Stimulated activated effector memory CD8-positive, alpha-beta T cell treated with anti-CD3 and anti-CD28 coated beads, Interleukin-12 subunit alpha, Interleukin-12 subunit beta, amount 100 ng/mL, for 72 hours (primary cell): ENCODE results near the gene MARCO.

ENCODE experiments used
- ATAC-seq: fragments of 150-1000 bp; cut with Tn5 transposase; 2 replicates; pipeline ENCODE4 v1.10.0; 2021
- DNase-seq, 2 donors: peaks; one replicate each; pipeline ENCODE4 v3.0.0; 2021 to 2022; ENCODE audit warnings: low spot score in 2 of 2
- H3K27ac Mint-ChIP-seq: one replicate; pipeline ENCODE4 v1.8.0; 2022; ENCODE audit warnings: mild to moderate bottlenecking, mixed read lengths
- H3K36me3 Mint-ChIP-seq: one replicate; pipeline ENCODE4 v1.8.0; 2022; ENCODE audit warnings: mild to moderate bottlenecking, mixed read lengths
- H3K4me1 Mint-ChIP-seq: one replicate; pipeline ENCODE4 v1.8.0; 2022; ENCODE audit warnings: mixed read lengths
- H3K4me3 Mint-ChIP-seq: one replicate; pipeline ENCODE4 v1.8.0; 2022; ENCODE audit warnings: mild to moderate bottlenecking, mixed read lengths
- H3K9me3 Mint-ChIP-seq: one replicate; pipeline ENCODE4 v1.8.0; 2022; ENCODE audit warnings: mixed read lengths

Gene MARCO, protein sequence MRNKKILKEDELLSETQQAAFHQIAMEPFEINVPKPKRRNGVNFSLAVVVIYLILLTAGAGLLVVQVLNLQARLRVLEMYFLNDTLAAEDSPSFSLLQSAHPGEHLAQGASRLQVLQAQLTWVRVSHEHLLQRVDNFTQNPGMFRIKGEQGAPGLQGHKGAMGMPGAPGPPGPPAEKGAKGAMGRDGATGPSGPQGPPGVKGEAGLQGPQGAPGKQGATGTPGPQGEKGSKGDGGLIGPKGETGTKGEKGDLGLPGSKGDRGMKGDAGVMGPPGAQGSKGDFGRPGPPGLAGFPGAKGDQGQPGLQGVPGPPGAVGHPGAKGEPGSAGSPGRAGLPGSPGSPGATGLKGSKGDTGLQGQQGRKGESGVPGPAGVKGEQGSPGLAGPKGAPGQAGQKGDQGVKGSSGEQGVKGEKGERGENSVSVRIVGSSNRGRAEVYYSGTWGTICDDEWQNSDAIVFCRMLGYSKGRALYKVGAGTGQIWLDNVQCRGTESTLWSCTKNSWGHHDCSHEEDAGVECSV

DNA sequence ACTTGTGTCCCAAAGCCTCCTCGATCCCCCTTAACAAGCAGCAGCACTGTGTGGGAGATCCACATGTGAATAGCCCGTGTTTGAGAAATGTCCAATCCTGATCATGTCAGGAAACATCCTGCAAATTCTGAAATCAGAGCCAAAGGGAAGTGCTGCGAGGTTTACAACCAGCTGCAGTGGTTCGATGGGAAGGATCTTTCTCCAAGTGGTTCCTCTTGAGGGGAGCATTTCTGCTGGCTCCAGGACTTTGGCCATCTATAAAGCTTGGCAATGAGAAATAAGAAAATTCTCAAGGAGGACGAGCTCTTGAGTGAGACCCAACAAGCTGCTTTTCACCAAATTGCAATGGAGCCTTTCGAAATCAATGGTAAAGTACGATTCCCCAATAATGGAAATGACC lies at the start of gene MARCO:
Gene MARCO (plus strand): TSS at position 164 of the 400 bp plus-strand sequence. CDS start 107 bp downstream, at position 271.
- no peaks in the 10 kb centered on the region for H3K36me3 Mint-ChIP-seq
- H3K4me3 Mint-ChIP-seq, result no peak within 1 kb of the TSS
- H3K4me1 Mint-ChIP-seq, result no peaks in the 10 kb centered on the region
- DNase-seq, result no peak
- no peak for ATAC-seq
- H3K27ac Mint-ChIP-seq, result no peak within 1 kb of the TSS
- no peaks in the 10 kb centered on the region for H3K9me3 Mint-ChIP-seq

DNA sequence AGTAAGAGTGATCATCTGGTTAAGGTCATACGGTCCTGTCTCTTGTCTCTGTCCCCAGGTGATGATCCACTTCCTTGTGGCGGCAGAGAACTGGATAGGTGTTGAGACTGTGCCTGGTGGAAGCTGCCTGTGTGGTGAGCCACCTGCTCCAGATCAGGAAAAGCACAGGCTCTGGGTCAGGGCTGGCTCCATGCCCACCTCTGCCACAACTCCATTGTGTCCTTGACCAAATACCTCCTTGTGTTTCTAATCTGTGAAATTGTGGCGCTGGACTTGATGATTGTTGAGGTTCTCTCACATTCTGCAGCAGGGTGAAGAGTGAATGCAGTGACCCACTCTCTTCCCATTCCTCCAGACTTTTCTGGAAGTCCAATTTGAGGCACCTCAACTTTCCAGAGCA lies 48.9 kb upstream of the MARCO start:
- DNase-seq, result peak in 1 of 2 donors; percentile 38
- no peaks in the 10 kb centered on the region for H3K4me1 Mint-ChIP-seq
- ATAC-seq, result no peak
- no peak overlapping the region for H3K27ac Mint-ChIP-seq
- H3K4me3 Mint-ChIP-seq, result no peak overlapping the region
- H3K36me3 Mint-ChIP-seq, result no peaks in the 10 kb centered on the region
- peaks cover 9% of the 10 kb centered on the region for H3K9me3 Mint-ChIP-seq

DNA sequence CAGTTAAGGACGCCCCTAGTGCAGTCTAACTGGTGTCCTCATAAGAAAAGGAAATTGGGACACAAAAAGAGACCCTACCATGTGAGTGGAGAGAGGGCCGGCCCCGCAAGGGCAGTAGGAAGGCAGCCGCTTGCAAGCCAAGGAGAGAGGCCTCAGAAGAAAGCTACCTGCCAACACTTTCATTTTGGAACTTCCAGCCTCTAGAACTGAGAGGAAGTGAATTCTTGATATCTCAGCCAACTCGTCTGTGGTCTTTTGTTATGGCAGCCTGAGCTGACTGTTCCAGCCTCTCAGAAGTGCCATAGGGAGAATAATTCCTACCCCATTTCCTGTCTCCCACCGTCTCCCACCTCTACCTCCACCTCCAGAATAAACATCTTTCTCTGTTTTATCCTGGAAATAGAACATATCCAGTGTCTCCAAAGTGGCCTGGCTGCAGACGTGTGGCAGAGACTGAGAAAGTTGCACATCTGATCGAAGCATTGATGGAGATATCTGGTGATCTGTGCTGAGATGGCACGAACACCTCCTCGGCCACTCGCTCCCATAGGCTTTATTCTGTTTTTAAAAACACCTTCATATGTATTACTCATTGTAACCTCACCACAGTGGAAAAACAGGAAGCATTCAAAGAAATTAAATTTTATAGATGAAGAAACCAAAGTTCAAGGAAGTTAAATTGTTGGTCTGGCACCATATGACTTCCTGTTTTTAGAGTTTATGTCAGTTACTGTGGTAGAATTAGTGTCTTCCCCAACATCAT lies 39.5 kb upstream of the MARCO start:
- ATAC-seq (no peak), DNase-seq (peak in 1 of 2 donors; percentile 13)
- Mint-ChIP-seq H3K4me3 (no peak overlapping the region), H3K4me1 (no peaks in the 10 kb centered on the region), H3K27ac (no peak overlapping the region), H3K9me3 (peaks cover 3% of the 10 kb centered on the region), H3K36me3 (no peaks in the 10 kb centered on the region)

DNA sequence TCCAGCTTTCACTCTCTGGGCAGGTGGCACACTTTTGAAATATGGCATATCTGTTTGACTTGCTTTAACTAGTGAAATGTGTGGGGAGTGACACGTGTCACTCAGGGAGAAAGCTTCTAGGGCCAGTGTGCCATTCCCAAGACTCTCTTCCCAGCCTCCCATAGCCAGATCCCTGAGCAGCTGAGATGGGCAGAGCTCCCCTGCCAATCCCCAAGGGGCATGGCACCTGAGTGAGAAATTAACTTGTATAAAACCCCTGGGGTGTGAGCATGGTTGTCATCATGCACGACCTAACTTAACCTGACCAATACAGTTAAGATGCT lies 39.0 kb upstream of the MARCO start:
- Mint-ChIP-seq H3K9me3 (peaks cover 3% of the 10 kb centered on the region), H3K4me1 (no peaks in the 10 kb centered on the region), H3K36me3 (no peaks in the 10 kb centered on the region), H3K4me3 (no peak overlapping the region), H3K27ac (no peak overlapping the region)
- no peak for ATAC-seq
- peak in 1 of 2 donors; percentile 12 for DNase-seq

DNA sequence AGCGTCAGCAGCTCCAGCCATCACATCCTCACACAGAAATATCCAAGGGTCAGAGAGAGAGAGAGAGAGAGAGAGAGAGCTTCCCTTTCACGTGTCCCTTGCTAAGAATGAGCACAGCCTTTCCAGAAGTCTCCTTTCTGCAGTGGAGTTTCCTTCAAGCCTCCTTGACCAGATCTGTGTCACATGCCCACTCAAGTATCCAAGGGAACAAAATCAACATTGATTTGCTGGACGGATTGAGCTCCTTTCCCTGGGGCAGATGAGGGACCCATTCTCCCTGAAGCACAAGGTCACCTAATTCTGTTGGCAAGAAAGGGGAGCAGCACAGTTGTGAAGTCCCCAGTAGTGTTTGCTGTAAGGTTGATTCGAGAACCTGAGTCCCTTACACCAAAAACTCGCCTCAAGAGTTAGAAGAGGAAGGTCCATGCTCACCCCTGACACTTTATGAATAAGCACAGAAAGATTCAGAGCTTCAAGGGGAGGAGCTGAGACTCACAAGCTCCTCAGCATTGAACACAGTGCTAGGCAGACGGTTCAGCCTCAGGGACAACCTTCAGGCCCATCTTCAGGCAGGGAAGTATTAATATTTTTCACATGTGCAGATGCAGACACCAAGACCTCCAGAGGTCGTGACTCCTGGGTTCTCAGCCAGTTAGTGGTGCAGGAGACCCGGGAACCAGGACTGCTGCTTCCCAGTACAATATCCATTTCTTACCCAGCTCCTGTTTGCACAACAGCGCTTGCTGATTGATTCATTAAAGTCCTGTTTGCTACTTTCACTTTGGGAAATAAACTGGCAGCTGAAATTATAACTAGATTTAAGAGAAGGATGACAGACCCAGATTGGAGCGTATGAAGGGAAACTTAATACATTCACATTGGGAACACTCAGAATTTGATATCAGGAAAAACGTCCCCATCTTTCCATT lies 38.2 kb upstream of the MARCO start:
- peak in 1 of 2 donors; percentile 12 for DNase-seq
- no peak for ATAC-seq
- Mint-ChIP-seq H3K4me1 (no peaks in the 10 kb centered on the region), H3K4me3 (no peak overlapping the region), H3K27ac (no peak overlapping the region), H3K36me3 (no peaks in the 10 kb centered on the region), H3K9me3 (peaks cover 3% of the 10 kb centered on the region)

DNA sequence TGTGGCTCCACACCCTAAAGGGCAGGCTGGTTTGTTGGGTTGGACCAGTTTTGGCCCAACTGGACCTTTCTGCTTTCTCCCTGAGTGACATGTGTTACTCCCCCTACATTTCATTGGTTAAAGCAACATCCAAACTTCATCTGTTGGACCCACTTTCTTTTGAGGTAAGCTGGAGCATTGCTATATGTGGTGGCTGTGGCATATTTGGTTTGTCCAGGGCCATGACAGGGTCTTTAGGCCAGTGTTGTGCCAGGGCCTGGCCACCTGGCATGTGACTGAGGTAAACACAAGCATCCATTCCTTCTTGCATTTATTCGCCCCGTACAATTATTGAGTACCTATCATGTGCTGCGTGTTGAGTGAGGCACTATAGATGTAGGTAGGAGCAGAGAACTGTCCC lies 36.8 kb upstream of the MARCO start:
- no peaks in the 10 kb centered on the region for H3K36me3 Mint-ChIP-seq
- H3K9me3 Mint-ChIP-seq, result peaks cover 3% of the 10 kb centered on the region
- H3K4me3 Mint-ChIP-seq, result no peak overlapping the region
- no peak overlapping the region for H3K27ac Mint-ChIP-seq
- no peaks in the 10 kb centered on the region for H3K4me1 Mint-ChIP-seq
- no peak for ATAC-seq
- DNase-seq, result no peak

DNA sequence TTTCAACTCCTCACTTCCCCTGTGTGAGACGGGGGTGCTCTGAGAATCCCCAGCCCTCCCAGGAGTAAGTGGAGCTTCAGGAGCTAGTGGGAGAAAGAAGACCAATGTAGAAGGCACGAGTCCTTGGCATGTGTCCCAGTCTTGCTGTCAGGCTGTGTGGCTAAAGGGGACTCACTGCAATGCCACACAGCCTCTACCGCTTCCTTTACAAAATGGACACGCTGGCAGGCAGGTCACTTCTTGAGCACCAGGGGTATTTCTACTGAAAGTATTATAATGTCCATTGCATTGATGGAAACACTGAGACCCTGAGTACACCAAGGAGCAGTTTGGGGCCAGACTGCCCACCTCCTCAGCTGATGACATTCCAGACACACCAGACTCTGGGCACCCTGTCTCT lies 35.8 kb upstream of the MARCO start:
- H3K27ac Mint-ChIP-seq, result no peak overlapping the region
- ATAC-seq (no peak), DNase-seq (no peak)
- H3K4me3 Mint-ChIP-seq, result no peak overlapping the region
- peaks cover 3% of the 10 kb centered on the region for H3K9me3 Mint-ChIP-seq
- no peaks in the 10 kb centered on the region for H3K36me3 Mint-ChIP-seq
- no peaks in the 10 kb centered on the region for H3K4me1 Mint-ChIP-seq

DNA sequence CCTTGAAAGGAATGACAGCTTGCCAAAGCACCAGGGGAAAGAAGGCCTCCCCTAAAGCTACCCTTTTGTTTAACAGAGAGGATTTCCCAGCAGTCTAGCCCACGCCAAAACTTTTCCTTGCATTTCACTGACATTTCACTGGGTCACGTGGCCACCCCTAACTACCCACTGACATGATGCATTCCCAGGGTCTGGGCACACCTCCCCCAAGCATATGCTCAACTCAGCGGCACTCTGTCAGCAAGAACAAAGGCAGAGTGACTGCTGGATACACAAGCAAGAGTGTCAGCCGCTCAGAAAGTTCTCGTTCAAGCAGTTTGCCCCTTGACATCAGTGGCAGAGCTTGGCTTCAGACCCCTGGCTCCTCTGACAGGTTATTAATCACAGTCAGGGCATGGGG lies 34.2 kb upstream of the MARCO start:
- H3K36me3 Mint-ChIP-seq, result no peaks in the 10 kb centered on the region
- no peak for ATAC-seq
- H3K27ac Mint-ChIP-seq, result no peak overlapping the region
- no peaks in the 10 kb centered on the region for H3K4me1 Mint-ChIP-seq
- H3K9me3 Mint-ChIP-seq, result no peaks in the 10 kb centered on the region
- no peak overlapping the region for H3K4me3 Mint-ChIP-seq
- peak in 1 of 2 donors; percentile 15 for DNase-seq

DNA sequence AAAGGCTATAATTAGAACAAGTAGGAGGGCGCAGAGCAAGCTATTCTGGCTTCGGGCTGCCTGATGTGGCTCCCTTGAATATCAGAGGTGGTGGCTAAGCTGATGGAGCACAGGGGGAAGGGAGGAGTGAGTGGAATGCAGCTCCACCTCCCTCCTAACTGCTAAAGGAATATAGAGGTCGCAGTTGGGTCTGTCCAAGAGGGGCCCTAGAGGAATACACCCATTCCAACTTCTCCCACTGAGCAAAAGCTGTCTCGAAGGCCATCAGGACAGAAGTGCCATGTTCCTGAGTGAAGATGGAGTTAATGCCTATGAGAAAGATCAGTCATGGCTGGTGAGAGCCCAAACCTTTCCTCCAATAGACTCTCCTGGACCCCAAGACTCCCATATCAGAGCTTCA lies 32.8 kb upstream of the MARCO start:
- Mint-ChIP-seq H3K4me3 (no peak overlapping the region), H3K36me3 (no peaks in the 10 kb centered on the region), H3K4me1 (no peaks in the 10 kb centered on the region), H3K9me3 (no peaks in the 10 kb centered on the region), H3K27ac (no peak overlapping the region)
- DNase-seq, result no peak
- no peak for ATAC-seq

DNA sequence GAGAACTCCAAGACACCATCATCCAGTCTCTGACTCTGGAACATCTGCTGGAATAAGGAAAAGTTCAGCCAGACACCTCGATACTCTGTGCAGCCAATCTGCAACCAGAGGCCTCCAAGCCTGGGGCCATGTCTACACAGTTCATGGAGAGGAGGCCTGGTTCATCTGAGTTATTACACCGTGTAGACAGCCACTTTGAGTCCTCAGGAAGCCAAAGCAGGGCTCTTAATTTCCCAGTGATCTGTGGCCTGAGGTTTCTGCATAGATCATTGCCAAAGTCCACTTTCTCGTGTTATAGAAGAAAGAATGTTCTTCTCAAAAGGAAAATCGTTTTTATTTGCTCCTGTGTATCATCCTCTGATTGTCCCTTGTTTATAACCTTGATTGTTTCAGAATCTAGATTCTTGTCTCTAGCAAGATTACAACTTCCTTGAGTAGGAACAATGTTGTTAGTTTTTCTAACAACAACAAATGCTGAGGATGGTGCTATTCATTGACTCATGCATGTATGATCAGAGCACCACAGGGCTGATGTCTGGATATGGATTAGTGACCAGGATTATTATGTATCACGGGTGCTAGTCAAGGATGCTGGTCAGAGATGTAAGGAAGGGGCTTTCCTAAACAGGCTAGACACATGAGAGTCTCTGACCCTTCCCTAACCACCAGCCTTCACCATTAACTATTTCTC lies 30.7 kb upstream of the MARCO start:
- ATAC-seq (no peak), DNase-seq (no peak)
- Mint-ChIP-seq H3K27ac (no peak overlapping the region), H3K4me1 (no peaks in the 10 kb centered on the region), H3K4me3 (no peak overlapping the region), H3K36me3 (no peaks in the 10 kb centered on the region), H3K9me3 (no peaks in the 10 kb centered on the region)

DNA sequence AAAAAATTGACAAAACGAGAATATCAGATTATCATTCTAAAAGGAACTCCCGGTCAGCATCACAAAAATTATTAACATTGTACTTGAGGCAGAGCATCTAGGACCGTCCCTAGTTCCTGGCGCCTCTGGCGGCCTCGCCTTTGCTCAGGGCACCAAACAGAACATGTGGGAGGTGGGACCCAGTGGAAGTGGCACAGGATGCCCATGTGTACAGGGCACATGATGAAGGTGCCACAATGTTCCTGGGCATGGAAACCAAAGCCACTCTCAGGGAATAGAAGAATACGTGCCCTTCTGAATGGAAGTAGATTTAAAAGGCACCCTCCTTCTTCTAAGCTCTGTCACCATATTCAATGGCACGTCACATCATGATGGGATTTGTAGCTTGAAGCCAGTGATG lies 30.1 kb upstream of the MARCO start:
- H3K36me3 Mint-ChIP-seq, result no peaks in the 10 kb centered on the region
- H3K27ac Mint-ChIP-seq, result no peak overlapping the region
- DNase-seq (no peak), ATAC-seq (no peak)
- H3K9me3 Mint-ChIP-seq, result no peaks in the 10 kb centered on the region
- no peaks in the 10 kb centered on the region for H3K4me1 Mint-ChIP-seq
- no peak overlapping the region for H3K4me3 Mint-ChIP-seq

DNA sequence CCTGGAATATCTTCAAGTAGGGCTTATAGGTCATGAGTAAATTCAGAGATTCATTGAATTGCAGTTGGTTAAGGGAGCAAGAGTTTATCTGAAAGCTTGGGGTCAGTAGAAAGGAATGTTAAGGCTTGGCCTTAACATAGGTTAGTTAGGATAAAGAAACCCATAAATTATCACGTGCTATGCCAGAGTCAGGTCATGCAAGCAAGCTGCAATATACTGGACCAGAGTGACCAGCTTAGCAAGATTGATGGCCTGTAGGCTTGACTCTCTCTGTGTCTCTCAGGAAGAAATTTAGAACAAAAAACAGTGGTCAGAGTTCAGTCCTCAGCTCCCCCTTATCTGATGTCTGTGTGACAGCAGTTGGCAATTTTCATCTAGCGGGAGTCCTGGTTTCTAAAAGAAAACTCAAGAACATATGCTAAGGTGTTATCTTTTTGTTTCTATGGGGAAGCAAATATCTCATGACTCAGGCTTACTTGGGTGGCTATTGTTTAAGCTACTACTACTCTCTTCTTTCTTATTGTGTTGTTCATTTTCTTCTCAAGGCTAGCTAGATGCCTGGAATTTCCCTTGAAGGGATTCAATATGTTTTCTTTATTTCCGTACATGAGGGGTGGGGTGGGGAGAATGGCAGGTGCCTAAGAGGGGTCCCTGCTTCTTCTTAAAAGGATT lies 28.7 kb upstream of the MARCO start:
- no peaks in the 10 kb centered on the region for H3K9me3 Mint-ChIP-seq
- no peaks in the 10 kb centered on the region for H3K36me3 Mint-ChIP-seq
- no peak overlapping the region for H3K4me3 Mint-ChIP-seq
- DNase-seq (no peak), ATAC-seq (no peak)
- no peak overlapping the region for H3K27ac Mint-ChIP-seq
- H3K4me1 Mint-ChIP-seq, result no peaks in the 10 kb centered on the region

DNA sequence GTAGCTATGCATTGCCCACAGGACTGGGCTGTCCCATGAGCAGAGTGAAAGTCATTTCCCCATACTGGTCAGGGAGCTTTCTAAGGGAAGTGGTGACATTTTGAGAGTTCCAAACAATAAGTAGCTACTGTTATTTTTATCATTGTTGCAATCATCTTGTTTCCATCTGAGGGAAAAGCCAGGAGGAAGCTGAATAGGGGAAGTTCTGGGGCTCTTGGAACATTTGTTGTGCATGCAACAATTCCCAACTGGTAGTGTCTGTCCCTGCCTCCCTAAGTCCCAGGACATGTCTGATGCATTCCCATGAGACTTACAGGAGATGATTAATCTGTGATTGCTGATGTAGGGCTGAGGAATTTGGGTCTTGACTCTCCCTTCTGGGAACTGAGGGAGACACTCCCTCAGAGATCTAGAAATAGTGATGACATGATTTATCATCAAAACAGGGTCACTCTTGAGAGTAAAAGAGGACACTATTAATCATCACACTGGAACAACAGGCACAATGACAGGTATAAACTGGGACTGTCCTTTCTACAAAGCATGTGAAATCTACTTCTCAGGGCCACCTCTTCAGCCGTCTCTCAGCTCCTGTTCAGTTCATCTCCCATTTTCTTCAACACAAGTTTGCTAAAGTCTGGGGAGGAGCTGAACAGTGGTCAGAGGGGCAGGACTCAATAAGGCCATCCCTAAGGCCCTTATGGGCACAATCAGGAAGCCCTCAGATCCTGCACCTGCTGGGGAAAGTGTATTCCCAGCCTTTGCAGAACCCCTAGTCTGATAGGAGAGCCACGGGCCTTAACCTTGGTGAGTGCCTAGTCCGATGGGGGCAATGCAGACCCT lies 28.0 kb upstream of the MARCO start:
- H3K4me3 Mint-ChIP-seq, result no peak overlapping the region
- H3K36me3 Mint-ChIP-seq, result no peaks in the 10 kb centered on the region
- no peaks in the 10 kb centered on the region for H3K9me3 Mint-ChIP-seq
- DNase-seq, result peak in 1 of 2 donors; percentile 6
- no peak overlapping the region for H3K27ac Mint-ChIP-seq
- H3K4me1 Mint-ChIP-seq, result no peaks in the 10 kb centered on the region
- ATAC-seq, result no peak
